Subcutaneous abdominal adipose tissue (tissue), 5 donors: ENCODE measurements around the gene RETREG1.
A peak's percentile ranks its signal among the peaks of the same experiment; 100 is the strongest.
"Not testable (repeated sequence)": the region's sequence is repeated elsewhere in the genome, so short reads cannot be mapped to it uniquely, and the experiment has no call there.

ENCODE experiments used
- H3K27ac ChIP-seq: one replicate; pipeline ENCODE4 v1.7.0; 2013; ENCODE audit warnings: low read depth, mild to moderate bottlenecking, inconsistent platforms, low read length, moderate library complexity
- H3K27me3 ChIP-seq, 5 donors: one replicate each; pipeline ENCODE4 v1.7.0; 2013; ENCODE audit warnings: low read length in 5 of 5, inconsistent platforms in 1 of 5; ENCODE audit not compliant: control insufficient read depth in 5 of 5, insufficient read depth in 4 of 5
- H3K36me3 ChIP-seq, 5 donors: one replicate each; pipeline ENCODE4 v1.7.0; 2013; ENCODE audit warnings: low read length in 5 of 5; ENCODE audit not compliant: control insufficient read depth in 5 of 5, insufficient read depth in 5 of 5
- H3K4me1 ChIP-seq, 5 donors: one replicate each; pipeline ENCODE4 v1.7.0; 2013; ENCODE audit warnings: low read length in 5 of 5, mild to moderate bottlenecking in 3 of 5, moderate library complexity in 1 of 5; ENCODE audit not compliant: control insufficient read depth in 5 of 5, insufficient read depth in 5 of 5
- H3K4me3 ChIP-seq, 5 donors: one replicate each; pipeline ENCODE4 v1.7.0; 2013; ENCODE audit warnings: low read length in 5 of 5, low read depth in 1 of 5
- H3K9ac ChIP-seq, 5 donors: one replicate each; pipeline ENCODE4 v1.7.0; 2013; ENCODE audit warnings: low read length in 5 of 5, mild to moderate bottlenecking in 4 of 5, moderate library complexity in 3 of 5
- H3K9me3 ChIP-seq, 5 donors: one replicate each; pipeline ENCODE4 v1.7.0; 2013; ENCODE audit warnings: low read length in 5 of 5; ENCODE audit not compliant: control insufficient read depth in 5 of 5
- donor health status: healthy.
- donor health status: healthy.
- donor health status: healthy.
- donor health status: healthy.
- donor health status: healthy.

RETREG1 gene

DNA sequence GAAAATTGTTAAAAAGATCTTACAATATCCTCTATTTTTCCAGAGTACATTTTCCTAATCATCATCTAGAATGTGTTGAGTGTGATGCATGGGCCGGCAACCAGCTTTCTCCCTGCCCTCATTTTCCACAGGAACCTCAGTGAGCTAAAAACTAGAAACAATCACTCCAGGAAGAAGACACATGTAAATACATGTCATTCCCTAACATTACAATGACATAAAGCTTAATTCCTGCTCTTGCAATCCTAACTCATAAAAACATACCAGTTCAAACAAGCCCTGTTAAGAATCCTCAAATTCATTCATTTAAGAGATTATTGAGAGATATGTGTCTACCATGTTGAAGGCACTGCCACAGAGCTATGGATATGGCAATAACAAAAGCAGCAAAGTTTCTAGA is 132.7 kb downstream of the RETREG1 start:
- Histone ChIP-seq H3K9ac (no peak overlapping the region), H3K9me3 (no peaks in the 10 kb centered on the region), H3K36me3 (no peaks in the 10 kb centered on the region), H3K4me1 (no peaks in the 10 kb centered on the region), H3K27me3 (no peaks in the 10 kb centered on the region), H3K4me3 (no peak overlapping the region), H3K27ac (no peak overlapping the region)

DNA sequence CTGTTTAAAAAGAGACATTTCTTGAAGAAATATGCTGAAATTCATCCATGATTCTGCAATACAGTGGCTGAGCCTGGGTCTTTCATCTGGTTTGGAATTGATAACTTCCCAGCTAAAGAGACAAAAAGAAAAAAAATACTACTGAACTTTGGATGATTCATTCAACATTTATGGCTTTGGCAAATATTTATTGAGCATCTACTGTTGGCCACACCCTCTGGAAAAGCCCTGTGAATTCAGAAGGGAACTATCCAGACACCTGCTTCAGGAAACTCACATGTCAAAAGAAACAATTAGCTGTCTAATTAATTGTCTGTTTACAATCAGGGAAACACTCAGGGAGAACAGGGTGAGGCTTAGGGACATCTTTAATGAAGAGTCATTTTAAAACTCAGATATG is 133.4 kb downstream of the RETREG1 start:
- Histone ChIP-seq H3K9ac (no peak overlapping the region), H3K9me3 (no peaks in the 10 kb centered on the region), H3K27ac (no peak overlapping the region), H3K36me3 (no peaks in the 10 kb centered on the region), H3K4me3 (no peak overlapping the region), H3K27me3 (no peaks in the 10 kb centered on the region), H3K4me1 (no peaks in the 10 kb centered on the region)

DNA sequence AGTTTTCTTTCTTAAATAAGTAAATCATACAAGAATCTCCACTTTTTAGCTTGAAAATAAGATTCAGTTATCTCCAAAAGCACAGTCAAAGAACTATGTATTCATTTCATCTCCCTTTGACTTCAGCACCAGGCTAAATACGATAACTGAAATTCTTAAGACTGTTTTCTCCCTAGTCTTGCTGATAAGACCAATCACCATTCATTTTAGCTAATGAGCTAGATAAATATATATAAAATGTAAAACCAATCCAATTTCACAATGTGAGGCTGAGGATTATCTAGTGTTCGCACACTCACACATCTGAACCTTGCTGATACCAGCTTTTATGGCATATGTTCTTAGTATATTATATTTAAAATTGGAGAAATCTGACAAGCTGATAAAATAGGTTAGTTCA is 133.9 kb downstream of the RETREG1 start:
- H3K4me1 ChIP-seq = no peaks in the 10 kb centered on the region
- H3K27me3 ChIP-seq = no peaks in the 10 kb centered on the region
- H3K27ac ChIP-seq = no peak overlapping the region
- no peak overlapping the region for H3K9ac ChIP-seq
- no peaks in the 10 kb centered on the region for H3K36me3 ChIP-seq
- no peaks in the 10 kb centered on the region for H3K9me3 ChIP-seq
- H3K4me3 ChIP-seq = no peak overlapping the region

DNA sequence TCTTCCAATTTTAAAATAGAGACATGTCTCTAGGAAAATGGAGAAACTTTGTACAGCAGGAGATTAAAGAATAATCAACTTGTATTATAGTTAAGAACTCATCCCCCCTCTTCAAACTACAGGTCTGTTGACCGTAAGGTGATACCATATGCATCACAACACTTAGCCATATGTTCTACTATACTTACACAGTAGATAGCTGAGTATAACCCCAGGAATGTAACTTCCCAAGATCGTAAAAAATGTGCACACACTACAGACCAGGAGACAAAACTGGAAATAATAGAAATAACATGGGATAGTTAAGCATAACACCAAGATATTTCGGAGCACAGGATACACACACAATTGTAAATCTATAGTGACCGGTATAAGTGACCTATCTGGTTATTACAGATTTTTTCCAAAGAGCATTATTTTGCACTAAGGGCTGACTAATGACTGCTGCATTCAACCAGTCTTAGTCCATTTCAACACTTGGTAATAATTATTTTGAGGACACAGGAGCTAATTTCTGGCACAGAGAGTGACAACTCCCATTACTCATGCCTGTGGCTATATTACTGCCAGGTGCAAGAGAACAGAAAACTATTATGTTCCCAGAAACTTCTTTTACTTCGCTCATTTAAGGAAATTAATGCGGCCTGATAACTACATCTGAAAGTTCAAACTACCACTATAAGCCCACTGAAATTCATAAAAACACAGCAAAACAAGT is 135.8 kb downstream of the RETREG1 start:
- no peak overlapping the region for H3K27ac ChIP-seq
- no peaks in the 10 kb centered on the region for H3K36me3 ChIP-seq
- H3K4me1 ChIP-seq = no peaks in the 10 kb centered on the region
- H3K9me3 ChIP-seq = no peaks in the 10 kb centered on the region
- no peak overlapping the region for H3K9ac ChIP-seq
- H3K4me3 ChIP-seq = no peak overlapping the region
- H3K27me3 ChIP-seq = no peaks in the 10 kb centered on the region

DNA sequence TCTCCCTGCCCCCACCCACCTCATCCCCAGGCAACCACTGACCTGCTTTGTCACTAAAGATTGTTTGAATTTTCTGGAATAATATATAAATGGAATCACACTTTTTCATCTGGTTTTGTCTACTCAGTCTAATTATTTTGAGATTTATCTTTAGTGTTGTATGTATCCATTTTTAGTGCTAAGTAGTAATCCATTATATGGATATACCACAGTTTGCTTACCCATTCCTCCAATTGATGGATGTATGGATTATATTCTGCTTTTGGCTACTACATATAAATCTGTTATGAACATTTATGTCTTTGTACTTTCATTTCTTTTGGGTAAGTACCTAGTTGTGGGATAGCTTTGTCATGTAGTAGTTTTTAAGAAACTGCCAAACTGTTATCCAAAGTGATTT is 136.7 kb downstream of the RETREG1 start:
- no peaks in the 10 kb centered on the region for H3K27me3 ChIP-seq
- no peaks in the 10 kb centered on the region for H3K4me1 ChIP-seq
- H3K9ac ChIP-seq = no peak overlapping the region
- H3K4me3 ChIP-seq = no peak overlapping the region
- H3K9me3 ChIP-seq = no peaks in the 10 kb centered on the region
- H3K27ac ChIP-seq = no peak overlapping the region
- H3K36me3 ChIP-seq = no peaks in the 10 kb centered on the region

DNA sequence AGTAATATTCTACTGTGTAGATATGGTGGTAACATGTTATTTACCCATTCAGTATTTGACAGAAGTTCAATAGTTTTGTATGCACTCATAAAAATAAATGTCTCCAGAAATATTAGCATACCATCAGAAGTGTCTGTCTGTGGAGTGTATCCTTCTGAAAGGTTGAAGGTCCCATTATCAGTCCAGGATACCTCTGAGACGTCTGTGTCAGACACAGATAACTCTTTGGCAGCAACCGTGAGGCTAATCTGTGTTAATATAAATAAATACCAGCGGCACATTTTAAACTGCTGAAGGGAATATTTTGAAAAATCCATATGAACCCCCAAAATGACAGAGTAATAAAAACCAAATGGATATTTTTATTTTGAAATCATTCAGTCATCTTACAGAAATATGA is 139.3 kb downstream of the RETREG1 start:
- no peak overlapping the region for H3K27ac ChIP-seq
- H3K27me3 ChIP-seq = no peaks in the 10 kb centered on the region
- no peak overlapping the region for H3K4me3 ChIP-seq
- H3K4me1 ChIP-seq = no peaks in the 10 kb centered on the region
- H3K9ac ChIP-seq = no peak overlapping the region
- no peaks in the 10 kb centered on the region for H3K9me3 ChIP-seq
- H3K36me3 ChIP-seq = peaks cover 0 to 3% (median 0%) of the 10 kb centered on the region in 5 donors

DNA sequence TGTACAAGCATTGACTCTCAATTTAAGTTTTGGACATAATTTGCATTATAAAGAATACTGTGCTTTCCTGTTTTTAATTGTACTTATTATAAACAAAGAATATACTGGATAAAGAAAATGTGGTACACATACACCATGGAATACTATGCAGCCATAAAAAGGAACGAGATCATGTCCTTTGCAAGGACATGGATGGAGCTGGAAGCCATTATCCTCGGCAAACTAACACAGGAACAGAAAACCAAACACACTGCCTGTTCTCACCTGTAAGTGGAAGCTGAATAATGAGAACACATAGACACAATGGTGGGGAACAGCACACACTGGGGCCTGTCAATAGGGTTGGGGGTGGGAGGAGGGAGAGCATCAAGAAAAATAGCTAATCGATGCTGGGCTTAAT is 140.4 kb downstream of the RETREG1 start:
- not testable (repeated sequence) for H3K9me3 ChIP-seq, H3K4me1 ChIP-seq, H3K36me3 ChIP-seq, H3K27ac ChIP-seq, H3K9ac ChIP-seq, H3K27me3 ChIP-seq, H3K4me3 ChIP-seq

DNA sequence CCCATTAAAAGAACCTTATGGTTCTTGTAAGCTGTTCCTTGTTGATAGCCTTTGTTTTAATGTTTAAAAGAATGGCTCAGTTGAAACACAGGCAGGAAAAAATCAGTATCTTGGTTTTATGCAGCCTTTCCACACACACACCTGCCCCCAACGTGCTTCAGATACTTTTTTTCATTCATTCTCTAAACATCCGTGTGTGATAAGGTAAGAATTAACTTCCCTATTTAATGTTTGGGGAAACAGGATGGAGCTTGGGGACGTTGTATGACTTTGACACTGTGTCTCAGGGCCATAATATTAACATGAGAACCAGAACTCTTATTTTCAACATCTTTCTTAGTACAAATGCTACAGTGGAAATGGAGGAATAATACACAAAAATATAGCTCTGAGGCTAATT is 145.4 kb downstream of the RETREG1 start:
- no peak overlapping the region for H3K27ac ChIP-seq
- peaks cover 0 to 3% (median 0%) of the 10 kb centered on the region in 5 donors for H3K36me3 ChIP-seq
- H3K4me3 ChIP-seq = no peak overlapping the region
- no peak overlapping the region for H3K9ac ChIP-seq
- peaks cover 4 to 16% (median 14%) of the 10 kb centered on the region in 5 donors for H3K4me1 ChIP-seq
- H3K9me3 ChIP-seq = no peaks in the 10 kb centered on the region
- no peaks in the 10 kb centered on the region for H3K27me3 ChIP-seq

DNA sequence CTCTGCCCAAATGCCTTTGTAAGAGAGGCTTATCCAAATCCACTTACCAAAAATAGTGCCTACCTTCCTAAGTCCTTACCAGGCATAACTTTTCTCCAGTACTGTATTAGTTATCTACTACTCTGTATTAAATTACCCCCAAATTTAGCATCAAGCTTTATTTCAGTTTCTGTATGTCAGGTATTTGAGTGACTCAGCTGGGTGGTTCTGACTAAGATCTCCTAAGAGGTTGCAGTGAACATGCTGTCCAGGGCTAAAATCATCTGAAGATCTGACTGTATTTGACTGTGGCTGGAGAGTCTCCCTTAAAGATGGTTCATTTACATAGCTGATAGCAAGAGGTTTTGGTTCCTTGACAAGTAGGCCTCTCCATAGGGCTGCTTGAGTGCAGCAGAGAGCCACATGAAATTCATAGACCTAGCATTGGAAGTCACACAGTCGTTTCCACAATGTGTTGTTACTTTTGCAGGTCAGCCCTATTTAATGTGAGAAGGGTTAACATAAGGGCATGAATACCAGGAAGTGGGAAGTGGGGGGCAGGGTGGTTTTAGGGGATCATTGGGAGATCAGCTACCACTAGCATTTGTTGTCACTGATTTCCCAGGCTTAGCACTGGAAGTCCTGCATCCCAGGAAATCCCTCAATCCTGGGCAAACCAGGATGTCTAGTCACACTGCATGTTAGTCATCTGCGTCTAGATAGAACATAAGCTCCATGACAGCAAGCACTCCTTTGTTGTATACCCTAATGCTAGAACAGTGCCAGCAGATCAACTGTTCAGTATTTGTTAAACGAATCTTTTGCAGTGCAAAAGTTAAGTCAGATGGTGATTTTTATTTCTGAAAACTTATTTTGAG is 149.2 kb downstream of the RETREG1 start:
- Histone ChIP-seq H3K27ac (peak overlapping the region; percentile 12), H3K27me3 (no peaks in the 10 kb centered on the region), H3K9ac (peak overlapping the region in 1 of 5 donors; percentile 34), H3K4me3 (no peak overlapping the region), H3K9me3 (no peaks in the 10 kb centered on the region), H3K4me1 (peaks cover 4 to 39% (median 35%) of the 10 kb centered on the region in 5 donors), H3K36me3 (peaks cover 7 to 9% (median 8%) of the 10 kb centered on the region in 5 donors)
